Tibial nerve (tissue), 4 donors: ENCODE measurements around the gene MAPKAPK2.

Source experiments
- CTCF ChIP-seq, 5 experiments: fragments of 200-600 bp in 3 of 5; fragments of 450-650 bp in 2 of 5; sonication (generic) in 3 of 5; IDR thresholded peaks; one replicate each; pipeline ENCODE4 v1.5.1; 2016 to 2019; ENCODE audit warnings: antibody characterized with exemption in 5 of 5, mild to moderate bottlenecking in 3 of 5, moderate library complexity in 2 of 5
- EP300 ChIP-seq, 2 donors: sonication (generic); formaldehyde crosslinking; IDR thresholded peaks; one replicate each; pipeline ENCODE4 v1.6.1; 2017; ENCODE audit warnings: antibody characterized with exemption in 2 of 2, mild to moderate bottlenecking in 1 of 2
- POLR2A ChIP-seq, 2 donors: fragments of 450-650 bp; IDR thresholded peaks; one replicate each; pipeline ENCODE4 v1.6.1; 2017; ENCODE audit warnings: antibody characterized with exemption in 2 of 2, mild to moderate bottlenecking in 2 of 2, moderate library complexity in 2 of 2

GRCh38 chr1:206649261-206649921, 35.3 kb upstream of the MAPKAPK2 start:
- TF ChIP-seq CTCF (IDR thresholded peaks at IDR 0.05) (no peak), POLR2A (IDR thresholded peaks at IDR 0.05) (no peak), EP300 (IDR thresholded peaks at IDR 0.05) (no peak)
